ENCODE results near the gene CNTN5.

DNA sequence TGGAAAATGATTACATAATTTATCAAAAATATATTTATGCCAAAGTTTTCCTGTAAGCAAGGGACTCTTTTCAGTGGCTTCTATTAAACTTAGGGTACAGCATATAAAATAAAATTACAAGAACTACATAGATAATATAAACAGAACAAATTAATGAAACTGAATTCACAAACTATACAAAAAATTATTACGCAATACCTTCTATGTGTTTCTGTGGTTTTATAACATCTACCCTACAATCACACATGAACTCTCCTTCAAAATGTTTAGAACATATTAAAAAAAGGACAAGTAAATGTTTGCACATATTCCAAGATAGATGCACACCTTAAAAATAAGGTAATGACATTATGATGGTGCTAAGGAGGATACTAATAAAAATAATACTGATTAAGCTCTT is 235.9 kb downstream of the CNTN5 start:
- TF ChIP-seq, protein P1, sequence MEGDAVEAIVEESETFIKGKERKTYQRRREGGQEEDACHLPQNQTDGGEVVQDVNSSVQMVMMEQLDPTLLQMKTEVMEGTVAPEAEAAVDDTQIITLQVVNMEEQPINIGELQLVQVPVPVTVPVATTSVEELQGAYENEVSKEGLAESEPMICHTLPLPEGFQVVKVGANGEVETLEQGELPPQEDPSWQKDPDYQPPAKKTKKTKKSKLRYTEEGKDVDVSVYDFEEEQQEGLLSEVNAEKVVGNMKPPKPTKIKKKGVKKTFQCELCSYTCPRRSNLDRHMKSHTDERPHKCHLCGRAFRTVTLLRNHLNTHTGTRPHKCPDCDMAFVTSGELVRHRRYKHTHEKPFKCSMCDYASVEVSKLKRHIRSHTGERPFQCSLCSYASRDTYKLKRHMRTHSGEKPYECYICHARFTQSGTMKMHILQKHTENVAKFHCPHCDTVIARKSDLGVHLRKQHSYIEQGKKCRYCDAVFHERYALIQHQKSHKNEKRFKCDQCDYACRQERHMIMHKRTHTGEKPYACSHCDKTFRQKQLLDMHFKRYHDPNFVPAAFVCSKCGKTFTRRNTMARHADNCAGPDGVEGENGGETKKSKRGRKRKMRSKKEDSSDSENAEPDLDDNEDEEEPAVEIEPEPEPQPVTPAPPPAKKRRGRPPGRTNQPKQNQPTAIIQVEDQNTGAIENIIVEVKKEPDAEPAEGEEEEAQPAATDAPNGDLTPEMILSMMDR (optimal IDR thresholded peaks at IDR 0.05 in 1 of 3, IDR thresholded peaks at IDR 0.05 in 1 of 3, conservative IDR thresholded peaks at IDR 0.05 in 1 of 3; ENCODE audit: extremely low read depth in 1 of 3, insufficient read depth in 2 of 3, low read length in 3 of 3), result no peak
- no peak for TF ChIP-seq EZH2 (IDR thresholded peaks at IDR 0.05; ENCODE audit: low read length)
